ENCODE results near the gene NPIPB4.
"Not testable (repeated sequence)": the region's sequence is repeated elsewhere in the genome, so short reads cannot be mapped to it uniquely, and the experiment has no call there.

GRCh38 chr16:21825526-21825925 is 32.0 kb downstream of the NPIPB4 start:
- TF ChIP-seq CTCF, POLR2A, POLR2AphosphoS5, EP300 (IDR thresholded peaks at IDR 0.05): not testable (repeated sequence)

All from suprapubic skin (tissue), 4 donors.